K562 (cell line): Measurements from ENCODE around the gene C6orf47. TPM values are rescaled to one million over a fixed set of nuclear protein-coding genes. Genes with fewer than 3 reads are reported as not detected.
A peak's percentile ranks its signal among the peaks of the same experiment; 100 is the strongest.

Experiments
- ETS1 ChIP-seq: conservative IDR thresholded peaks from 2 replicates; pipeline ENCODE4 v1.6.1; 2011; ENCODE audit warnings: low read depth, mild to moderate bottlenecking, low read length; ENCODE audit not compliant: control insufficient read depth
- ETV6 ChIP-seq, 3 experiments: fragments of 150-350 bp in 1 of 3; sonication (generic) in 1 of 3; formaldehyde crosslinking in 1 of 3; IDR thresholded peaks; 2 replicates each; pipeline versions ENCODE4 v1.6.1 to v1.8.0; 2014 to 2022; ENCODE audit warnings: borderline replicate concordance in 2 of 3, low read depth in 2 of 3, antibody characterized with exemption in 1 of 3, low read length in 1 of 3, mild to moderate bottlenecking in 1 of 3, missing genetic modification reagents in 1 of 3
- FOXP4 ChIP-seq: sonication (generic); formaldehyde crosslinking; IDR thresholded peaks from 2 replicates; pipeline ENCODE4 v1.8.0; 2022; ENCODE audit warnings: mild to moderate bottlenecking, missing genetic modification reagents, borderline replicate concordance
- HDGF ChIP-seq: fragments of 450-650 bp; IDR thresholded peaks from 2 replicates; pipeline ENCODE4 v1.6.1; 2016
- KDM4B ChIP-seq, 2 experiments: fragments of 450-650 bp in 1 of 2; sonication (generic) in 1 of 2; IDR thresholded peaks; 2 replicates each; pipeline ENCODE4 v1.6.1; 2016 to 2017; ENCODE audit warnings: borderline replicate concordance in 2 of 2, antibody characterized with exemption in 1 of 2, low read depth in 1 of 2, mild to moderate bottlenecking in 1 of 2
- MAX ChIP-seq: sonication (generic); formaldehyde crosslinking; IDR thresholded peaks from 2 replicates; pipeline ENCODE4 v1.9.0; 2022; ENCODE audit warnings: mild to moderate bottlenecking, missing genetic modification reagents
- NFE2 ChIP-seq: IDR thresholded peaks from 2 replicates; pipeline ENCODE4 v1.6.1; 2014; ENCODE audit warnings: antibody characterized with exemption, low read depth
- PBX2 ChIP-seq, 2 experiments: IDR thresholded peaks in 1 of 2; conservative IDR thresholded peaks in 1 of 2; 2 replicates each; pipeline ENCODE4 v1.6.1; 2016; ENCODE audit warnings: low read depth in 2 of 2, mild to moderate bottlenecking in 1 of 2, missing compliant biosample characterization in 1 of 2, missing genetic modification characterization in 1 of 2, moderate library complexity in 1 of 2
- POLR2H ChIP-seq: IDR thresholded peaks from 2 replicates; pipeline ENCODE4 v1.6.1; 2016; ENCODE audit warnings: missing genetic modification characterization, low read depth, mild to moderate bottlenecking, control low read depth, missing compliant biosample characterization, moderate library complexity
- SREBF2 ChIP-seq: sonication (generic); formaldehyde crosslinking; IDR thresholded peaks from 2 replicates; pipeline ENCODE4 v1.4.0; 2020; ENCODE audit warnings: mild to moderate bottlenecking, missing genetic modification reagents
- SRF ChIP-seq, 2 experiments: fragments of 250-450, 450-650 bp in 1 of 2; sonication (Bioruptor Pico) in 1 of 2; sonication (generic) in 1 of 2; formaldehyde crosslinking; IDR thresholded peaks; 2 replicates each; pipeline versions ENCODE4 v1.5.0 to v1.5.1; 2020 to 2022; ENCODE audit warnings: mild to moderate bottlenecking in 1 of 2, missing genetic modification reagents in 1 of 2
- STAG1 ChIP-seq: sonication (generic); formaldehyde crosslinking; IDR thresholded peaks from 2 replicates; pipeline ENCODE4 v1.5.0; 2020; ENCODE audit warnings: missing genetic modification reagents, borderline replicate concordance
- TEAD4 ChIP-seq, 2 experiments: sonication (generic) in 1 of 2; formaldehyde crosslinking in 1 of 2; IDR thresholded peaks; 2 replicates each; pipeline versions ENCODE4 v1.6.1 to v1.8.0; 2012 to 2022; ENCODE audit warnings: borderline replicate concordance in 1 of 2, inconsistent platforms in 1 of 2, low read length in 1 of 2, mild to moderate bottlenecking in 1 of 2, missing genetic modification reagents in 1 of 2
- TRIM28 ChIP-seq: fragments of 450-650 bp; IDR thresholded peaks from 2 replicates; pipeline ENCODE4 v1.6.1; 2017
- WHSC1 ChIP-seq: IDR thresholded peaks from one replicate; pipeline ENCODE4 v1.6.1; 2012; ENCODE audit warnings: low read length, control low read depth, inconsistent platforms
- ZBTB9 ChIP-seq: fragments of 450-650 bp; formaldehyde crosslinking; IDR thresholded peaks from 2 replicates; pipeline ENCODE4 v1.4.0; 2020; ENCODE audit warnings: mild to moderate bottlenecking, moderate library complexity
- ZNF143 ChIP-seq: sonication (generic); formaldehyde crosslinking; IDR thresholded peaks from 2 replicates; pipeline ENCODE4 v1.9.0; 2022; ENCODE audit warnings: mild to moderate bottlenecking, missing genetic modification reagents
- polyA plus RNA-seq, 8 experiments: library from polyadenylated mRNA; depleted of rRNA in 4 of 8; stranded (reverse) in 5 of 8; unstranded in 3 of 8; fragments of >200 nt; fragmentation: Nextera tagmentation in 2 of 8; fragmentation: Illumina TruSeq in 1 of 8; extraction: Ambion mirVana in 2 of 8; extraction: Trizol in 1 of 8; gene quantifications; 2 replicates each; pipeline versions ENCODE4 v1.2.1 to v1.2.3, GENCODE V29; 2011 to 2014; ENCODE audit warnings: inconsistent platforms in 1 of 8, missing spikeins in 1 of 8
- total RNA-seq, 7 experiments: library from RNA; depleted of rRNA in 6 of 7; stranded (reverse); fragments of >200 nt in 6 of 7; fragmentation: Illumina TruSeq in 2 of 7; extraction: Trizol in 2 of 7; gene quantifications; 2 replicates each; pipeline versions ENCODE4 v1.2.1 to v1.2.3, GENCODE V29; 2011 to 2021; ENCODE audit warnings: low replicate concordance in 1 of 7

Gene C6orf47
- total and polyA plus RNA-seq, 9 of the 15 experiments (the other 6 are each of a cell fraction or from before 2014, with no cell fraction given): 0.14 to 43.8 (median 27.0) TPM

- 0 out of 2 replicates have a peak, but pooled peaks have one; percentile 2 for TF ChIP-seq STAG1
- TF ChIP-seq NFE2: no peak
- 0 out of 2 replicates have a peak, but pooled peaks have one; percentile 22 for TF ChIP-seq ETS1
- TF ChIP-seq ETV6 (IDR thresholded peaks at IDR 0.05; ENCODE audit: borderline replicate concordance in 1 of 2, low read depth in 2 of 2, low read length in 1 of 2): no peak
- TF ChIP-seq ETV6 (CRISPR knock-in tag; IDR thresholded peaks at IDR 0.05; ENCODE audit: borderline replicate concordance): no peak
- TF ChIP-seq FOXP4 (CRISPR knock-in tag): 0 out of 2 replicates have a peak, but pooled peaks have one; percentile 42
- TF ChIP-seq TRIM28: no peak
- TF ChIP-seq TEAD4 (IDR thresholded peaks at IDR 0.05; ENCODE audit: low read length): no peak
- TF ChIP-seq TEAD4 (CRISPR knock-in tag; IDR thresholded peaks at IDR 0.05; ENCODE audit: borderline replicate concordance): 0 out of 2 replicates have a peak, but pooled peaks have one; percentile 58
- peak; percentile 56; the same call in 1 of the 2 replicates for TF ChIP-seq ZNF143 (CRISPR knock-in tag)
- TF ChIP-seq KDM4B (IDR thresholded peaks at IDR 0.05; ENCODE audit: borderline replicate concordance in 2 of 2, low read depth in 1 of 2): 0 out of 4 replicates have a peak, but pooled peaks of 1 of the 2 experiments have one; percentile 55
- no peak for TF ChIP-seq ZBTB9 (CRISPR knock-in tag)
- peak; percentile 64 for TF ChIP-seq WHSC1
- no peak for TF ChIP-seq PBX2 (CRISPR knock-in tag; IDR thresholded peaks at IDR 0.05; ENCODE audit: low read depth)
- TF ChIP-seq PBX2 (tag; conservative IDR thresholded peaks at IDR 0.05; ENCODE audit: low read depth): no peak
- 0 out of 4 replicates have a peak, but pooled peaks of 1 of the 2 experiments have one; percentile 1 for TF ChIP-seq SRF (CRISPR knock-in tag; IDR thresholded peaks at IDR 0.05)
- no peak for TF ChIP-seq POLR2H (tag)
- TF ChIP-seq MAX (CRISPR knock-in tag): peak; percentile 68
- TF ChIP-seq SREBF2 (CRISPR knock-in tag): 0 out of 2 replicates have a peak, but pooled peaks have one; percentile 12
- 0 out of 2 replicates have a peak, but pooled peaks have one; percentile 76 for TF ChIP-seq HDGF
Measured at GRCh38 chr6:31701666-31702404, 41.3 kb upstream of the C6orf47 start (continued).
